Lung (tissue), 12 donors: ENCODE results near the gene CD79A. TPM values are rescaled to one million over a fixed set of nuclear protein-coding genes. Genes with fewer than 3 reads are reported as not detected.

ENCODE experiments used
- ATAC-seq: fragments of 200-7000 bp; cut with Tn5 transposase; one replicate; pipeline ENCODE4 v1.9.1; 2020; ENCODE audit warnings: moderate number of reproducible peaks; ENCODE audit not compliant: insufficient read depth, low FRiP score
- DNase-seq, 3 donors: peaks; one replicate each; pipeline ENCODE4 v3.0.0-alpha.2; 2013 to 2017
- H3K27ac ChIP-seq, 2 donors: one replicate each; pipeline ENCODE4 v1.5.1; 2013; ENCODE audit warnings: mild to moderate bottlenecking in 2 of 2, moderate library complexity in 2 of 2, control low read depth in 1 of 2, inconsistent platforms in 1 of 2, low read depth in 1 of 2, low read length in 1 of 2
- H3K27me3 ChIP-seq, 3 donors: one replicate each; pipeline ENCODE4 v1.5.1; 2013; ENCODE audit warnings: low read length in 2 of 3; ENCODE audit not compliant: control insufficient read depth in 3 of 3, insufficient read depth in 3 of 3
- H3K36me3 ChIP-seq, 4 donors: one replicate each; pipeline ENCODE4 v1.5.1; 2013; ENCODE audit warnings: low read length in 4 of 4, mild to moderate bottlenecking in 1 of 4, moderate library complexity in 1 of 4; ENCODE audit not compliant: control insufficient read depth in 4 of 4, insufficient read depth in 4 of 4
- H3K4me1 ChIP-seq, 5 donors: one replicate each; pipeline ENCODE4 v1.5.1; 2013; ENCODE audit warnings: low read length in 5 of 5, mild to moderate bottlenecking in 2 of 5, moderate library complexity in 1 of 5; ENCODE audit not compliant: control insufficient read depth in 5 of 5, insufficient read depth in 5 of 5
- H3K4me3 ChIP-seq: one replicate; pipeline ENCODE4 v1.5.1; 2013; ENCODE audit warnings: mild to moderate bottlenecking, control low read depth, moderate library complexity
- H3K9ac ChIP-seq, 2 donors: one replicate each; pipeline ENCODE4 v1.5.1; 2013; ENCODE audit warnings: low read length in 2 of 2, control low read depth in 1 of 2; ENCODE audit not compliant: insufficient read depth in 1 of 2
- H3K9me3 ChIP-seq, 4 donors: one replicate each; pipeline ENCODE4 v1.5.1; 2013; ENCODE audit warnings: low read length in 3 of 4, mild to moderate bottlenecking in 1 of 4, moderate library complexity in 1 of 4; ENCODE audit not compliant: control insufficient read depth in 4 of 4, insufficient read depth in 3 of 4
- CTCF ChIP-seq: IDR thresholded peaks from 2 replicates; pipeline ENCODE4 v1.5.1; 2012; ENCODE audit warnings: mild to moderate bottlenecking; ENCODE audit errors: control extremely low read depth, extremely low read depth
- WGBS, 2 donors: extraction: QIAGEN DNeasy Blood & Tissue Kit; methylation state at CpG; one replicate each; pipeline ENCODE4 v1.1.7; 2013; 5-methylcytosine and 5-hydroxymethylcytosine counted together
- polyA plus RNA-seq, 2 donors: library from polyadenylated mRNA; stranded (reverse); fragments of 200-250 nt; gene quantifications; one replicate each; pipeline ENCODE4 v1.2.1, GENCODE V29; 2013
- total RNA-seq, 2 donors: library from RNA; depleted of rRNA in 1 of 2; stranded (reverse); fragments of >200 nt in 1 of 2; gene quantifications; one replicate each; pipeline ENCODE4 v1.2.1, GENCODE V29; 2014 to 2021
- donor health status: control.
- donor health status: control.
- donor health status: Bipolar disorder and iron deficiency.
- donor health status: healthy.
- donor health status: DM: yes; HTN: yes; CAD: no.

CD79A gene
- total and polyA plus RNA-seq, 4 donors: 1.4 to 14.8 (median 5.9) TPM

GRCh38 chr19:41918095-41918494, 41.0 kb downstream of the CD79A start:
- H3K4me3 ChIP-seq: no peak overlapping the region
- no peak for DNase-seq
- peaks cover 0 to 17% (median 0%) of the 10 kb centered on the region in 4 donors for H3K9me3 ChIP-seq
- peaks cover 5 to 95% (median 76%) of the 10 kb centered on the region in 3 donors for H3K27me3 ChIP-seq
- ATAC-seq: no peak
- TF ChIP-seq CTCF: no peak
- no peak overlapping the region for H3K9ac ChIP-seq
- peaks cover 0 to 3% (median 0%) of the 10 kb centered on the region in 5 donors for H3K4me1 ChIP-seq
- WGBS, 2 donors: 81 to 83% methylated on average over 6 of the region's 6 CpGs
- no peak overlapping the region for H3K27ac ChIP-seq
- H3K36me3 ChIP-seq: no peaks in the 10 kb centered on the region

GRCh38 chr19:41918653-41919244, 41.7 kb downstream of the CD79A start:
- no peaks in the 10 kb centered on the region for H3K36me3 ChIP-seq
- ATAC-seq (no peak), DNase-seq (no peak)
- peaks cover 5 to 94% (median 76%) of the 10 kb centered on the region in 3 donors for H3K27me3 ChIP-seq
- WGBS, 2 donors: 92 to 97% methylated on average over 5 of the region's 5 CpGs
- TF ChIP-seq CTCF: no peak
- H3K9ac ChIP-seq: no peak overlapping the region
- peaks cover 0 to 17% (median 0%) of the 10 kb centered on the region in 4 donors for H3K9me3 ChIP-seq
- no peak overlapping the region for H3K27ac ChIP-seq
- peaks cover 0 to 3% (median 0%) of the 10 kb centered on the region in 5 donors for H3K4me1 ChIP-seq
- H3K4me3 ChIP-seq: no peak overlapping the region

- WGBS, 2 donors: 89 to 93% methylated on average over 33 of the region's 33 CpGs
- no peak for TF ChIP-seq CTCF
- Histone ChIP-seq H3K27ac (no peak overlapping the region), H3K4me1 (peaks cover 0 to 2% (median 0%) of the 10 kb centered on the region in 5 donors), H3K36me3 (no peaks in the 10 kb centered on the region), H3K27me3 (peaks cover 5 to 94% (median 77%) of the 10 kb centered on the region in 3 donors), H3K9me3 (peaks cover 0 to 17% (median 0%) of the 10 kb centered on the region in 4 donors), H3K4me3 (no peak overlapping the region), H3K9ac (no peak overlapping the region)
- ATAC-seq (no peak), DNase-seq (no peak)
Observed at GRCh38 chr19:41919948-41920712, 43.1 kb downstream of the CD79A start.
